ENCODE data around the gene SLC6A15.

DNA sequence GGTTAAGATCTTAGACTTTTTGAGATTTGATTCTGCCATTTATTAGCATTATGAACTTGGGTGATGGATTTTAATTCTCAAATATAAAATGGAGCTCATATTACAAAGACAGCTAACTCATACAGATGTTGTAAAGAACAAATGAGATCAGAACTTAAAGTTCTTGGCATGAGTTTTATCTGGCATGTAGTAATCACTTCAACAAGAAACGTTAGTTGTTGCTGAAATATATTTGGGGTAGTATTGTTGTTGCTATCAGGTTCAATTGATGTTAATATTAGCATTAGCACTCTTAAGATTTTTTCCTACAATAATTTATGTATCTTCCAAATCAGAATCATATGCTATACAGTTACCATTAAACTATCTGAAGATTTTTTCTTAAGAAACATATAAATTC, 71.0 kb downstream of the SLC6A15 start:
- TF ChIP-seq ZNF253 (CRISPR knock-in tag; conservative IDR thresholded peaks at IDR 0.05), result no peak
- no peak for TF ChIP-seq NONO (IDR thresholded peaks at IDR 0.05; ENCODE audit: low read depth in 2 of 2, low read length in 1 of 2)

Measured in K562 (cell line).